Neural cell (in vitro differentiated cells): ENCODE data around the gene ZNF775. TPM values are rescaled to one million over a fixed set of nuclear protein-coding genes. Genes with fewer than 3 reads are reported as not detected.
"Not testable (repeated sequence)": the region's sequence is repeated elsewhere in the genome, so short reads cannot be mapped to it uniquely, and the experiment has no call there.

ENCODE experiments used
- H2AFZ ChIP-seq: fragments of 200-600, 300-800 bp; sonication (generic), shearing (Covaris generic); 2 replicates; pipeline ENCODE4 v1.6.0; 2014; ENCODE audit warnings: low read depth, mild to moderate bottlenecking, antibody characterized with exemption, low read length, moderate library complexity
- H3F3A ChIP-seq: fragments of 200-600 bp; shearing (Covaris generic); 2 replicates; pipeline ENCODE4 v1.6.1; 2016; ENCODE audit warnings: mild to moderate bottlenecking, moderate library complexity, mixed read lengths, antibody characterized with exemption, low read length; ENCODE audit not compliant: insufficient read depth, poor library complexity, severe bottlenecking
- H3K27ac ChIP-seq: fragments of 200-600, 300-800 bp; sonication (generic), shearing (Covaris generic); 2 replicates; pipeline ENCODE4 v1.5.1; 2014; ENCODE audit warnings: mild to moderate bottlenecking, low read length, moderate library complexity
- H3K27me3 ChIP-seq: fragments of 300-800, 200-600 bp; sonication (generic), shearing (Covaris generic); 2 replicates; pipeline ENCODE4 v1.6.0; 2014; ENCODE audit warnings: mild to moderate bottlenecking, low read depth, low read length, moderate library complexity; ENCODE audit not compliant: insufficient read depth
- H3K36me3 ChIP-seq: fragments of 300-800, 200-600 bp; sonication (generic), shearing (Covaris generic); 2 replicates; pipeline ENCODE4 v1.5.1; 2014; ENCODE audit warnings: mild to moderate bottlenecking, antibody characterized with exemption, low read length, moderate library complexity; ENCODE audit not compliant: insufficient read depth
- H3K4me2 ChIP-seq: fragments of 300-800, 200-600 bp; sonication (generic), shearing (Covaris generic); 2 replicates; pipeline ENCODE4 v1.6.0; 2014; ENCODE audit warnings: mild to moderate bottlenecking, low read length
- H3K4me3 ChIP-seq: fragments of 300-800, 200-600 bp; sonication (generic), shearing (Covaris generic); 2 replicates; pipeline ENCODE4 v1.5.1; 2014; ENCODE audit warnings: mild to moderate bottlenecking, low read length, moderate library complexity
- H3K79me2 ChIP-seq: fragments of 200-600 bp; shearing (Covaris generic); replicated peaks from 2 replicates; pipeline ENCODE4 v1.6.0; 2014; ENCODE audit warnings: mild to moderate bottlenecking, low read length, moderate library complexity; ENCODE audit not compliant: insufficient read depth
- H3K9ac ChIP-seq: fragments of 300-800, 200-600 bp; sonication (generic), shearing (Covaris generic); 2 replicates; pipeline ENCODE4 v1.6.1; 2016; ENCODE audit warnings: mild to moderate bottlenecking, low read length, mixed read lengths
- H3K9me2 ChIP-seq: fragments of 200-600 bp; shearing (Covaris generic); 2 replicates; pipeline ENCODE4 v1.6.1; 2016; ENCODE audit warnings: mild to moderate bottlenecking, low read length, mixed read lengths; ENCODE audit not compliant: insufficient read depth
- H3K9me3 ChIP-seq: fragments of 200-600, 300-800 bp; sonication (generic), shearing (Covaris generic); 2 replicates; pipeline ENCODE4 v1.6.1; 2016; ENCODE audit warnings: mild to moderate bottlenecking, mixed run types, low read length, moderate library complexity, mixed read lengths
- H4K20me1 ChIP-seq: fragments of 200-600 bp; shearing (Covaris generic); 2 replicates; pipeline ENCODE4 v1.6.1; 2016; ENCODE audit warnings: mild to moderate bottlenecking, mixed run types; ENCODE audit not compliant: insufficient read depth
- CTCF ChIP-seq: fragments of 450-650 bp; IDR thresholded peaks from 2 replicates; pipeline ENCODE4 v1.5.1; 2014; ENCODE audit warnings: antibody characterized with exemption, mild to moderate bottlenecking, moderate library complexity; ENCODE audit not compliant: poor library complexity, severe bottlenecking
- EP300 ChIP-seq: fragments of 450-650 bp; conservative IDR thresholded peaks from 2 replicates; pipeline ENCODE4 v1.6.1; 2014; ENCODE audit warnings: antibody characterized with exemption, mild to moderate bottlenecking, moderate library complexity; ENCODE audit not compliant: poor library complexity, severe bottlenecking
- EZH2 ChIP-seq: fragments of 200-600, 300-800 bp; shearing (Covaris generic), sonication (generic); IDR thresholded peaks from 2 replicates; pipeline ENCODE4 v1.6.1; 2014; ENCODE audit warnings: antibody characterized with exemption, low read length, borderline replicate concordance, mild to moderate bottlenecking; ENCODE audit not compliant: insufficient read depth, poor library complexity, severe bottlenecking
- MXI1 ChIP-seq: fragments of 450-650 bp; conservative IDR thresholded peaks from 2 replicates; pipeline ENCODE4 v1.6.1; 2014; ENCODE audit warnings: antibody characterized with exemption, mild to moderate bottlenecking; ENCODE audit not compliant: poor library complexity, severe bottlenecking
- RAD21 ChIP-seq: fragments of 450-650 bp; conservative IDR thresholded peaks from 2 replicates; pipeline ENCODE4 v1.6.1; 2014; ENCODE audit warnings: antibody characterized with exemption, mild to moderate bottlenecking, moderate library complexity
- REST ChIP-seq: IDR thresholded peaks from 2 replicates; pipeline ENCODE4 v1.6.1; 2012; ENCODE audit warnings: borderline replicate concordance
- SMC3 ChIP-seq: fragments of 450-650 bp; conservative IDR thresholded peaks from 2 replicates; pipeline ENCODE4 v1.6.1; 2014; ENCODE audit warnings: antibody characterized with exemption, mild to moderate bottlenecking, moderate library complexity; ENCODE audit not compliant: poor library complexity
- TAF1 ChIP-seq: IDR thresholded peaks from 2 replicates; pipeline ENCODE4 v1.6.1; 2012; ENCODE audit warnings: low read depth
- polyA plus RNA-seq: library from polyadenylated mRNA; depleted of rRNA; stranded (reverse); fragments of >200 nt; gene quantifications from 2 replicates; pipeline ENCODE4 v1.2.3, GENCODE V29; 2014

The ZNF775 gene
- polyA plus RNA-seq, 1 donor from 2014 or later = 16.8 TPM

DNA sequence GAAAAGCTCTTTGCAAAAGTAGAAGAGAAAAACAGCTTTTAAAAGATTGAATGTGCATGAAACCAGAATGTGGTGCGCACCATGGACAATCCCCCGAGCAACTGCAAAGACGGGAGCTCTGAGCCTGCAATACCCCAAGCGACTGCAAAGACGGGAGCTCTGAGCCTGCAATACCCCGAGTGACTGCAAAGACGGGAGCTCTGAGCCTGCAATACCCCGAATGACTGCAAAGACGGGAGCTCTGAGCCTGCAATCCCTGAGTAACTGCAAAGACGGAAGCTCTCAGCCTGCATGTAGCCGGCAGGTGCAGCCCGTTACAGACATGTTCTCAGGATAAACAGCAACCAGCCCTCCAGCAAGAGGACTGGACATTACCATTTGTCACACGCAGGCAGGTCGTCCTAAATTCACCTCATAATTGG, 6.2 kb downstream of the ZNF775 start:
- no peaks in the 10 kb centered on the region for H3F3A ChIP-seq
- no peaks in the 10 kb centered on the region for H3K27me3 ChIP-seq
- peaks cover 48% of the 10 kb centered on the region for H3K79me2 ChIP-seq
- H3K4me3 ChIP-seq = no peak overlapping the region
- H3K27ac ChIP-seq = no peak overlapping the region
- H3K36me3 ChIP-seq = peaks cover 4% of the 10 kb centered on the region
- H3K4me2 ChIP-seq = no peak overlapping the region
- H2AFZ ChIP-seq = no peak overlapping the region
- no peaks in the 10 kb centered on the region for H4K20me1 ChIP-seq
- TF ChIP-seq REST = no peak
- TF ChIP-seq EP300 = no peak
- H3K9me2 ChIP-seq = no peaks in the 10 kb centered on the region
- no peak overlapping the region for H3K9ac ChIP-seq
- H3K9me3 ChIP-seq = no peaks in the 10 kb centered on the region

DNA sequence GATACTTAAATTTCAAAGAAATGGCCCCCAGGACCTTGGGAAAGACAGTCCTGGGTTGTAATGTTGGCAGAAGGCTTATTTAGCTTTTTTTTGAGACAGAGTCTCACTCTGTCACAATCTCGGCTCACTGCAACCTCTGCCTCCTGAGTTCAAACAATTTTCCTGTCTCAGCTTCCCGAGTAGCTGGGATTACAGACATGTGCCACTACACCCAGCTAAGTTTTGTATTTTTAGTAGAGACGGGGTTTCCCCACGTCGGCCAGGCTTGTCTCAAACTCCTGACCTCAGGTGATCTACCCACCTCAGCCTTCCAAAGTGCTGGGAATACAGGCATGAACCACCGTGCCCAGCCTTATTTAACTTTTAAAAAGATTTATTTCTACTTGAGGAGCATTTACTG, 6.8 kb downstream of the ZNF775 start:
- not testable (repeated sequence) for H3K36me3 ChIP-seq, H3K27ac ChIP-seq, H3K9ac ChIP-seq, H3K9me2 ChIP-seq, H3F3A ChIP-seq, H2AFZ ChIP-seq, H3K27me3 ChIP-seq, H4K20me1 ChIP-seq, H3K4me2 ChIP-seq, H3K4me3 ChIP-seq, H3K9me3 ChIP-seq
- H3K79me2 ChIP-seq = peaks cover 42% of the 10 kb centered on the region

- no peaks in the 10 kb centered on the region for H3K9me3 ChIP-seq
- no peak overlapping the region for H3K4me2 ChIP-seq
- H3K9me2 ChIP-seq = no peaks in the 10 kb centered on the region
- H3K27me3 ChIP-seq = no peaks in the 10 kb centered on the region
- no peaks in the 10 kb centered on the region for H3F3A ChIP-seq
- no peak for TF ChIP-seq EZH2
- no peak for TF ChIP-seq TAF1
- TF ChIP-seq MXI1 = no peak
- no peak for TF ChIP-seq SMC3
- no peak for TF ChIP-seq CTCF
- TF ChIP-seq RAD21 = no peak
- TF ChIP-seq EP300 = no peak
- no peak overlapping the region for H2AFZ ChIP-seq
- H4K20me1 ChIP-seq = no peaks in the 10 kb centered on the region
- peaks cover 9% of the 10 kb centered on the region for H3K36me3 ChIP-seq
- no peak overlapping the region for H3K4me3 ChIP-seq
- no peak overlapping the region for H3K9ac ChIP-seq
- H3K27ac ChIP-seq = no peak overlapping the region
- H3K79me2 ChIP-seq = peaks cover 28% of the 10 kb centered on the region
Measured at GRCh38 chr7:150388306-150388705, 9.2 kb downstream of the ZNF775 start.
